Vagina (tissue), 2 donors: ENCODE data around the gene ZNF263. TPM values are rescaled to one million over a fixed set of nuclear protein-coding genes. Genes with fewer than 3 reads are reported as not detected.

Source experiments
- DNase-seq, 2 donors: peaks; one replicate each; pipeline ENCODE4 v3.0.0-alpha.2; 2017; ENCODE audit errors: extremely low spot score in 2 of 2
- H3K27ac ChIP-seq: fragments of 200-600 bp; sonication (generic); one replicate; pipeline ENCODE4 v1.5.1; 2019
- H3K27me3 ChIP-seq: fragments of 200-600 bp; sonication (generic); one replicate; pipeline ENCODE4 v1.5.1; 2019
- H3K36me3 ChIP-seq, 2 donors: fragments of 200-600 bp; sonication (generic); one replicate each; pipeline ENCODE4 v1.5.1; 2017 to 2019
- H3K4me1 ChIP-seq: fragments of 200-600 bp; sonication (generic); one replicate; pipeline ENCODE4 v1.5.1; 2019
- H3K4me3 ChIP-seq, 2 donors: fragments of 200-600 bp; sonication (generic); 1 replicate in 1 of 2; 2 replicates in 1 of 2; pipeline ENCODE4 v1.5.1; 2016 to 2019
- H3K9me3 ChIP-seq: fragments of 200-600 bp; sonication (generic); one replicate; pipeline ENCODE4 v1.5.1; 2019
- CTCF ChIP-seq, 3 experiments: fragments of 450-650 bp in 2 of 3; fragments of 200-600 bp in 1 of 3; sonication (generic) in 1 of 3; IDR thresholded peaks; one replicate each; pipeline ENCODE4 v1.5.1; 2017 to 2019; ENCODE audit warnings: antibody characterized with exemption in 3 of 3, mild to moderate bottlenecking in 2 of 3, moderate library complexity in 2 of 3
- POLR2A ChIP-seq, 2 donors: fragments of 450-650 bp; IDR thresholded peaks; one replicate each; pipeline ENCODE4 v1.6.1; 2017; ENCODE audit warnings: antibody characterized with exemption in 2 of 2, mild to moderate bottlenecking in 2 of 2, moderate library complexity in 2 of 2
- POLR2AphosphoS5 ChIP-seq, 2 donors: sonication (generic); formaldehyde crosslinking; IDR thresholded peaks; one replicate each; pipeline ENCODE4 v1.9.0; 2017; ENCODE audit warnings: antibody characterized with exemption in 2 of 2, mild to moderate bottlenecking in 2 of 2, low read depth in 1 of 2; ENCODE audit not compliant: insufficient read depth in 1 of 2
- intact Hi-C: fragments of 100-400 bp; cut with DNase I; formaldehyde crosslinking; loops from one replicate; pipeline ENCODE4 v1.15.1; 2023
- total RNA-seq: library from RNA; depleted of rRNA; stranded (reverse); fragments of >200 nt; gene quantifications from one replicate; pipeline ENCODE4 v1.2.3, GENCODE V29; 2016

ZNF263 gene
- total RNA-seq, 1 donor from 2014 or later: 29.7 TPM

- H3K9me3 ChIP-seq: peaks cover 8% of the 10 kb centered on the region
- no peaks in the 10 kb centered on the region for H3K27me3 ChIP-seq
- H3K4me3 ChIP-seq: peak overlapping the region; percentile 87 to 91
- no peak for DNase-seq
- peaks cover 4 to 42% of the 10 kb centered on the region in 2 donors for H3K36me3 ChIP-seq
- H3K4me1 ChIP-seq: peaks cover 29% of the 10 kb centered on the region
- H3K27ac ChIP-seq: peak overlapping the region; percentile 97
- TF ChIP-seq POLR2AphosphoS5 (IDR thresholded peaks at IDR 0.05; ENCODE audit: insufficient read depth in 1 of 2, low read depth in 1 of 2): no peak
- TF ChIP-seq CTCF (IDR thresholded peaks at IDR 0.05): no peak
- no peak for TF ChIP-seq POLR2A (IDR thresholded peaks at IDR 0.05)
- intact Hi-C loops: loop anchor here (2.0 kb wide), 1 partner anchor 19 kb away; no protein-coding TSS in a partner anchor
Observed at GRCh38 chr16:3283543-3284447, 504 bp downstream of the ZNF263 start.

GRCh38 chr16:3285131-3285530 lies 1.8 kb downstream of the ZNF263 start:
- Histone ChIP-seq H3K4me1 (peaks cover 29% of the 10 kb centered on the region), H3K27ac (no peak overlapping the region), H3K9me3 (peaks cover 21% of the 10 kb centered on the region), H3K27me3 (no peaks in the 10 kb centered on the region), H3K36me3 (peaks cover 14 to 56% of the 10 kb centered on the region in 2 donors), H3K4me3 (peak overlapping the region; percentile 87 to 91)
- TF ChIP-seq POLR2A (IDR thresholded peaks at IDR 0.05) (no peak), POLR2AphosphoS5 (IDR thresholded peaks at IDR 0.05; ENCODE audit: insufficient read depth in 1 of 2, low read depth in 1 of 2) (no peak), CTCF (IDR thresholded peaks at IDR 0.05) (no peak)
- no peak for DNase-seq
- intact Hi-C loops: no loop called here

- TF ChIP-seq POLR2AphosphoS5 (IDR thresholded peaks at IDR 0.05; ENCODE audit: insufficient read depth in 1 of 2, low read depth in 1 of 2) (no peak), CTCF (IDR thresholded peaks at IDR 0.05) (no peak), POLR2A (IDR thresholded peaks at IDR 0.05) (no peak)
- intact Hi-C loops: no loop called here
- H3K4me1 ChIP-seq: peaks cover 6% of the 10 kb centered on the region
- H3K27me3 ChIP-seq: no peaks in the 10 kb centered on the region
- H3K9me3 ChIP-seq: peaks cover 60% of the 10 kb centered on the region
- H3K4me3 ChIP-seq: peak overlapping the region in 1 of 2 donors; percentile 24
- no peak overlapping the region for H3K27ac ChIP-seq
- no peak for DNase-seq
- peaks cover 18 to 94% of the 10 kb centered on the region in 2 donors for H3K36me3 ChIP-seq
Observed at GRCh38 chr16:3289998-3290673, 6.8 kb downstream of the ZNF263 start.

GRCh38 chr16:3292604-3293003 lies 9.3 kb downstream of the ZNF263 start:
- no peak overlapping the region for H3K4me3 ChIP-seq
- no peak overlapping the region for H3K27ac ChIP-seq
- H3K4me1 ChIP-seq: no peaks in the 10 kb centered on the region
- intact Hi-C loops: no loop called here
- DNase-seq: no peak
- H3K27me3 ChIP-seq: no peaks in the 10 kb centered on the region
- TF ChIP-seq POLR2A (IDR thresholded peaks at IDR 0.05): no peak
- no peak for TF ChIP-seq CTCF (IDR thresholded peaks at IDR 0.05)
- TF ChIP-seq POLR2AphosphoS5 (IDR thresholded peaks at IDR 0.05; ENCODE audit: insufficient read depth in 1 of 2, low read depth in 1 of 2): no peak
- peaks cover 73% of the 10 kb centered on the region for H3K9me3 ChIP-seq
- peaks cover 18 to 74% of the 10 kb centered on the region in 2 donors for H3K36me3 ChIP-seq
